Measurements from ENCODE around the gene CATSPER1. TPM values are rescaled to one million over a fixed set of nuclear protein-coding genes. Genes with fewer than 3 reads are reported as not detected.

The CATSPER1 gene
- total and polyA plus RNA-seq, 2 of the 13 experiments (the other 11 are each of a cell fraction or from before 2014, with no cell fraction given) = 0.17 TPM; not detected in 1

- no peak for TF ChIP-seq HINFP (CRISPR knock-in tag; IDR thresholded peaks at IDR 0.05; ENCODE audit: low read depth)
These were observed 22.1 kb downstream of the CATSPER1 start (continued) for GRCh38 chr11:66004186-66004585.

- H3K9ac ChIP-seq (ENCODE audit: insufficient read depth, low read depth, low read length) = peak overlapping the region; percentile 92
- peaks cover 15 to 28% of the 10 kb centered on the region in 2 experiments for H3K36me3 ChIP-seq (replicated peaks in 1 of 2; ENCODE audit: control insufficient read depth in 1 of 2, insufficient read depth in 2 of 2, low read length in 2 of 2)
- H3K4me1 ChIP-seq (ENCODE audit: insufficient read depth, low read length) = peaks cover 44% of the 10 kb centered on the region
- POLR2A ChIA-PET = interaction anchor here (0.8 to 1.8 kb wide), 10 partner anchors 18 to 309 kb away, joined by 3 to 16 read pairs (median 5); partner anchors contain the start of genes CATSPER1, CCDC85B, FIBP and KAT5
- H4K20me1 ChIP-seq (ENCODE audit: insufficient read depth, low read length) = no peaks in the 10 kb centered on the region
- no peak overlapping the region for H2AFZ ChIP-seq (ENCODE audit: low read length)
- peak overlapping the region; percentile 89 for H3K4me2 ChIP-seq (ENCODE audit: low read depth, low read length)
- H3K79me2 ChIP-seq (ENCODE audit: insufficient read depth, low read length) = peaks cover 33% of the 10 kb centered on the region
- BruUV-seq (replicated peaks) = no TSS peak
- H3K9me3 ChIP-seq (ENCODE audit: low read length) = no peaks in the 10 kb centered on the region
- H3K27ac ChIP-seq (ENCODE audit: extremely low read length, insufficient read depth, low read length) = peak overlapping the region; percentile 94
- no peaks in the 10 kb centered on the region; a peak in 2 of 5 replicates for H3K27me3 ChIP-seq (ENCODE audit: control insufficient read depth in 1 of 2, insufficient read depth in 2 of 2, low read length in 2 of 2)
- no peak for TF ChIP-seq CCDC6 (CRISPR knock-in tag; IDR thresholded peaks at IDR 0.05)
- TF ChIP-seq ZNF484 (CRISPR knock-in tag; IDR thresholded peaks at IDR 0.05; ENCODE audit: borderline replicate concordance, low read depth) = no peak
- no peak for TF ChIP-seq ZNF557 (CRISPR knock-in tag; IDR thresholded peaks at IDR 0.05)
- TF ChIP-seq MEIS2 (CRISPR knock-in tag; IDR thresholded peaks at IDR 0.05) = no peak
- TF ChIP-seq HNF1A (IDR thresholded peaks at IDR 0.05; ENCODE audit: low read depth) = no peak
- no peak for TF ChIP-seq HNF1A (CRISPR knock-in tag; IDR thresholded peaks at IDR 0.05; ENCODE audit: borderline replicate concordance)
- no peak for TF ChIP-seq HMGXB3 (CRISPR knock-in tag; IDR thresholded peaks at IDR 0.05; ENCODE audit: borderline replicate concordance)
- TF ChIP-seq ZNF746 (CRISPR knock-in tag; IDR thresholded peaks at IDR 0.05) = no peak
- TF ChIP-seq ZKSCAN8 (CRISPR knock-in tag; IDR thresholded peaks at IDR 0.05; ENCODE audit: borderline replicate concordance) = no peak
- in situ Hi-C loops (cut with HindIII; ENCODE audit: extremely low pct_ligation_motif_present, low pct_unique_long_range_greater_than_20kb) (no loop called here), intact Hi-C loops (cut with micrococcal nuclease; ENCODE audit: unreplicated experiment) (no loop called here)
- 80% methylated on average over 5 of the region's 6 CpGs for WGBS (ENCODE audit: low lambda C conversion rate)
- FAIRE-seq (no peak), ATAC-seq (no peak), DNase-seq (ENCODE audit: low spot score) (no peak)
- peak overlapping the region; percentile 81 to 92 (median 88) for H3K4me3 ChIP-seq (replicated peaks in 1 of 3; ENCODE audit: insufficient read depth in 1 of 3, low read depth in 2 of 3, low read length in 3 of 3)
- CTCF ChIA-PET (ENCODE audit: low intra/inter-chr PET ratio, low total read pairs) = interaction anchor here (1.5 kb wide), 1 partner anchor 14 kb away, joined by 4 read pairs; no protein-coding TSS in a partner anchor
These were observed 23.0 kb downstream of the CATSPER1 start for GRCh38 chr11:66003291-66003690.
